Measurements from ENCODE around the gene FSCB. TPM values are rescaled to one million over a fixed set of nuclear protein-coding genes. Genes with fewer than 3 reads are reported as not detected.

FSCB gene
- total and polyA plus RNA-seq, 2 of the 4 experiments (the other 2 are of a cell fraction) = under 0.01 TPM; not detected in 1

GRCh38 chr14:44531658-44532057 lies 24.6 kb upstream of the FSCB start:
- Histone ChIP-seq H3K4me1 (ENCODE audit: control insufficient read depth, insufficient read depth, low read length) (no peaks in the 10 kb centered on the region), H3K4me2 (ENCODE audit: low read depth, low read length) (no peak overlapping the region), H3K18ac (ENCODE audit: low read depth, low read length) (no peak overlapping the region), H3K27me3 (ENCODE audit: control insufficient read depth, insufficient read depth, low read length) (no peaks in the 10 kb centered on the region), H3K36me3 (ENCODE audit: control insufficient read depth, insufficient read depth, low read length) (no peaks in the 10 kb centered on the region), H4K91ac (ENCODE audit: insufficient read depth, low read depth, low read length) (no peak overlapping the region), H3K27ac (ENCODE audit: insufficient read depth, low read length) (no peak overlapping the region), H4K5ac (ENCODE audit: low read depth, low read length) (no peak overlapping the region), H3K56ac (ENCODE audit: extremely low read depth, insufficient read depth, low read length) (no peak overlapping the region), H2AK9ac (replicated peaks; ENCODE audit: low read depth, low read length, poor library complexity) (no peak overlapping the region), H3K4me3 (ENCODE audit: insufficient read depth, low read depth, low read length) (no peak overlapping the region), H2BK20ac (ENCODE audit: low read depth, low read length) (no peak overlapping the region), H4K8ac (ENCODE audit: low read depth in 2 of 2, low read length in 2 of 2) (no peak overlapping the region), H2BK5ac (ENCODE audit: low read depth, low read length, poor library complexity, severe bottlenecking) (no peak overlapping the region), H3K14ac (replicated peaks; ENCODE audit: low read depth, low read length) (no peak overlapping the region), H3K79me1 (ENCODE audit: low read depth in 1 of 2, low read length in 2 of 2) (no peaks in the 10 kb centered on the region), H2BK15ac (ENCODE audit: low read depth, low read length) (no peak overlapping the region), H3K9me3 (ENCODE audit: control insufficient read depth, insufficient read depth, low read length) (0 out of 2 replicates have a peak, but pooled peaks cover 2% of the 10 kb centered on the region), H2AFZ (replicated peaks; ENCODE audit: low read length, poor library complexity) (no peak overlapping the region), H3K9ac (ENCODE audit: low read depth, low read length) (no peak overlapping the region), H3K23ac (ENCODE audit: low read depth, low read length) (no peak overlapping the region), H4K20me1 (ENCODE audit: insufficient read depth, low read length) (no peaks in the 10 kb centered on the region), H2AK5ac (ENCODE audit: low read depth, low read length) (no peak overlapping the region), H3K4ac (ENCODE audit: low read depth, low read length) (no peak overlapping the region), H2BK120ac (ENCODE audit: low read depth, low read length) (no peak overlapping the region), H3K9me1 (ENCODE audit: insufficient read depth, low read length) (no peaks in the 10 kb centered on the region)
- intact Hi-C loops (cut with micrococcal nuclease) = no loop called here
- WGBS, 2 experiments (ENCODE audit: extremely low coverage in 2 of 2, insufficient read length in 1 of 2) = no CpG with 5 or more reads among the region's 2 CpGs
- BruUV-seq (replicated peaks) = no TSS peak
- ChIA-PET POLR2A (ENCODE audit: unreplicated experiment) (no interaction called here), CTCF (no interaction called here)
- TF ChIP-seq CHD1 (IDR thresholded peaks at IDR 0.05; ENCODE audit: low read depth, low read length) (no peak), SMC3 (IDR thresholded peaks at IDR 0.05; ENCODE audit: low read depth, low read length) (no peak), MXI1 (IDR thresholded peaks at IDR 0.05; ENCODE audit: borderline replicate concordance, low read depth, low read length) (no peak), ELK1 (IDR thresholded peaks at IDR 0.05; ENCODE audit: borderline replicate concordance, low read depth, low read length) (no peak), BHLHE40 (IDR thresholded peaks at IDR 0.05; ENCODE audit: low read depth, low read length) (no peak), CTCF (conservative IDR thresholded peaks at IDR 0.05; ENCODE audit: low read depth, low read length) (no peak), NFE2L2 (IDR thresholded peaks at IDR 0.05; ENCODE audit: low read depth, low read length) (no peak), FOS (IDR thresholded peaks at IDR 0.05; ENCODE audit: low read depth, low read length) (no peak), RFX5 (IDR thresholded peaks at IDR 0.05; ENCODE audit: low read depth, low read length) (no peak), USF2 (IDR thresholded peaks at IDR 0.05; ENCODE audit: low read depth, low read length) (no peak), MAZ (IDR thresholded peaks at IDR 0.05; ENCODE audit: borderline replicate concordance, low read depth, low read length) (no peak), MAFK (IDR thresholded peaks at IDR 0.05; ENCODE audit: low read depth, low read length) (no peak), CEBPB (IDR thresholded peaks at IDR 0.05; ENCODE audit: low read depth, low read length) (no peak), RCOR1 (IDR thresholded peaks at IDR 0.05; ENCODE audit: insufficient replicate concordance, low read length) (no peak), POLR2A (IDR thresholded peaks at IDR 0.05; ENCODE audit: low read depth, low read length) (no peak), RAD21 (IDR thresholded peaks at IDR 0.05; ENCODE audit: low read length) (no peak)
- dilution Hi-C loops (cut with HindIII; ENCODE audit: low sequenced_read_pairs, unreplicated experiment) = no loop called here
- in situ Hi-C loops (cut with MboI; ENCODE audit: low sequenced_read_pairs) = no loop called here
- ATAC-seq (ENCODE audit: low read depth) (no peak), DNase-seq (no peak)

Measured in IMR-90 (cell line).